Right cardiac atrium (tissue), 5 donors: ENCODE measurements around the gene DIAPH3. TPM values are rescaled to one million over a fixed set of nuclear protein-coding genes. Genes with fewer than 3 reads are reported as not detected.

Experiments
- ATAC-seq, 2 donors: fragments of 200-7000 bp; cut with Tn5 transposase; one replicate each; pipeline versions ENCODE4 v1.8.0 to v1.9.1; 2020; ENCODE audit warnings: moderate library complexity in 2 of 2, mild to moderate bottlenecking in 1 of 2
- DNase-seq, 3 donors: peaks; one replicate each; pipeline ENCODE4 v3.0.0-alpha.2; 2020
- H3K27ac ChIP-seq: one replicate; pipeline ENCODE4 v1.5.1; 2013; ENCODE audit warnings: mild to moderate bottlenecking, low read length, control low read depth, moderate library complexity
- H3K27me3 ChIP-seq: one replicate; pipeline ENCODE4 v1.6.1; 2013; ENCODE audit not compliant: control insufficient read depth, insufficient read depth
- H3K4me1 ChIP-seq: one replicate; pipeline ENCODE4 v1.6.1; 2013; ENCODE audit warnings: low read length; ENCODE audit not compliant: control insufficient read depth, insufficient read depth
- H3K4me3 ChIP-seq: one replicate; pipeline ENCODE4 v1.5.1; 2013; ENCODE audit warnings: low read length, control low read depth
- H3K9me3 ChIP-seq: one replicate; pipeline ENCODE4 v1.6.1; 2013; ENCODE audit warnings: low read length; ENCODE audit not compliant: control insufficient read depth
- WGBS: extraction: QIAGEN DNeasy Blood & Tissue Kit; methylation state at CpG from one replicate; pipeline ENCODE4 v1.1.7; 2013; 5-methylcytosine and 5-hydroxymethylcytosine counted together
- intact Hi-C, 4 donors: fragments of 100-400 bp; cut with DNase I; formaldehyde crosslinking; loops; one replicate each; pipeline versions ENCODE4 v1.11.0 to v1.14.0; 2022 to 2023
- polyA plus RNA-seq: library from polyadenylated mRNA; stranded (reverse); fragments of 200-250 nt; gene quantifications from one replicate; pipeline ENCODE4 v1.2.3, GENCODE V29; 2013
- total RNA-seq, 4 donors: library from RNA; stranded (reverse); fragmentation: NEBNext Ultra II Directional; extraction: Animal tissue kit (Norgen Biotek cat#: 25700); gene quantifications; one replicate each; pipeline ENCODE4 v1.2.1, GENCODE V29; 2021
- donor health status: healthy with polysubstance abuse.
- donor health status: DM: no; HTN: yes; CAD: no.
- donor health status: DM: no; HTN: no; CAD: no.
- donor health status: DM: no; HTN: yes; CAD: no; lungs with severe emphysema.
- donor health status: DM: yes; HTN: yes; CAD: no.

The DIAPH3 gene
- total and polyA plus RNA-seq, 5 donors, result 0.09 to 0.46 (median 0.33) TPM

GRCh38 chr13:59991395-59991794 is 172.3 kb downstream of the DIAPH3 start:
- no peaks in the 10 kb centered on the region for H3K9me3 ChIP-seq
- H3K4me1 ChIP-seq, result no peaks in the 10 kb centered on the region
- no peak overlapping the region for H3K4me3 ChIP-seq
- H3K27me3 ChIP-seq, result no peaks in the 10 kb centered on the region
- H3K27ac ChIP-seq, result no peak overlapping the region
- ATAC-seq (no peak), DNase-seq (no peak)
- 94% methylated on average over 2 of the region's 2 CpGs for WGBS
- intact Hi-C loops, result no loop called here

- Histone ChIP-seq H3K4me1 (no peaks in the 10 kb centered on the region), H3K4me3 (no peak overlapping the region), H3K27ac (no peak overlapping the region), H3K9me3 (no peaks in the 10 kb centered on the region), H3K27me3 (no peaks in the 10 kb centered on the region)
- 92% methylated on average over 7 of the region's 7 CpGs for WGBS
- intact Hi-C loops, result no loop called here
- no peak for ATAC-seq
- DNase-seq, result no peak
Observed at GRCh38 chr13:59982631-59983382, 180.9 kb downstream of the DIAPH3 start.

GRCh38 chr13:59979589-59979988 is 184.1 kb downstream of the DIAPH3 start:
- H3K4me1 ChIP-seq, result no peaks in the 10 kb centered on the region
- no peaks in the 10 kb centered on the region for H3K27me3 ChIP-seq
- H3K4me3 ChIP-seq, result no peak overlapping the region
- no peaks in the 10 kb centered on the region for H3K9me3 ChIP-seq
- ATAC-seq (no peak), DNase-seq (no peak)
- intact Hi-C loops, result no loop called here
- WGBS, result 94% methylated on average over 2 of the region's 2 CpGs
- H3K27ac ChIP-seq, result no peak overlapping the region

GRCh38 chr13:59978862-59979261 is 184.9 kb downstream of the DIAPH3 start:
- intact Hi-C loops, result no loop called here
- no peak overlapping the region for H3K27ac ChIP-seq

DNA sequence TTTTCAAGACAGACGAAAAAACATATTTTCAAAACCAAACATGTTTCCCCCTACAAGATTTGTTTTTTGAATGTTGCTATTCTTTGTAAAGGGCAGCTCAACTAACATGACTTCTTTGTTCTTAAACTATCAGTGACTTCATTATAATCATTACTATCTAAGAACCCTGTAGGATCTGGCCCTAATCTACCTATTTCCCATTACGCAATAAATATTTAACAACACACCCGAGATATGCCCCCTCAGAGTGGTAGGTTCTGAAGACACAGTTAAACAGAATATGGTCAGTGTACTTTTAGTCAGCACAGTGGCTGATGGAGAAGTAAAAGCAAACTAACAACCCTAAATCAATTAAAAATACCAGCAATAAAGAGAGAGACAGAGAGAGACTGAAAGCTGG is 186.9 kb downstream of the DIAPH3 start:
- ATAC-seq, result no peak
- 95% methylated on average over 3 of the region's 3 CpGs for WGBS
- intact Hi-C loops, result no loop called here

More at GRCh38 chr13:59978862-59979261, 184.9 kb downstream of the DIAPH3 start:
- Histone ChIP-seq H3K4me1 (no peaks in the 10 kb centered on the region), H3K4me3 (no peak overlapping the region), H3K27me3 (no peaks in the 10 kb centered on the region), H3K9me3 (no peaks in the 10 kb centered on the region)
- DNase-seq, result no peak
- no peak for ATAC-seq

DNA sequence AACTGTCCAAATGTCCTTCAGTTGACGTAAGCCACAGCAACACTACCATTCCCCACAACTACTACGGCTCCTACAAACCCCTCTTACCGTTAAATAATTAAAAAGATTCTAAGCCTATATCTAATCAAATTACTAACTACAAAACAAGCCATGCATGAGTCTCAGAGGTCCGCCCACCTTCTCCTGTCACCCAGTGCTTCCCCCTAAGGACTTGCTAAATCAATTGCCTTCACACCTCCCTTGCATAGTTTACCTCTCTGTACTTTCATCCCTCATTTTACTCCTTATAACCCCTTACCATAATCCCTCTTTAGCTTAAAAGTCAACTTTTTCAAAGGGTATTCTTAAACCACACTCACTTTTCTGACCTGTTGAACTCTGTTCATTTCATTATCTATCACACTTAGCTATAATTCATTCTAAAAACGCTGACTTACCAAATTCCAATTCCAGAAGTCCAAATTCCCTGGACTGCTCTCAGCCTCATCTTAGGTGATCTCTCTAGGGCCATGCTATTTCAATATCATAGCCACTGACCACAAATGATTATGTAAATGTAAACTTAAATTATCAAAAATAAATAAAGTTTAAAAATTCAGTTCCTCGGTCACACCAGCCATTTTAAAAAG is 187.8 kb downstream of the DIAPH3 start:
- Histone ChIP-seq H3K4me1 (no peaks in the 10 kb centered on the region), H3K9me3 (no peaks in the 10 kb centered on the region), H3K27ac (no peak overlapping the region), H3K4me3 (no peak overlapping the region), H3K27me3 (no peaks in the 10 kb centered on the region)
- intact Hi-C loops, result no loop called here
- 94% methylated on average over 6 of the region's 6 CpGs for WGBS
- no peak for DNase-seq
- no peak for ATAC-seq

More for the DNA sequence above, 186.9 kb downstream of the DIAPH3 start:
- Histone ChIP-seq H3K9me3 (no peaks in the 10 kb centered on the region), H3K27ac (no peak overlapping the region), H3K4me3 (no peak overlapping the region), H3K27me3 (no peaks in the 10 kb centered on the region), H3K4me1 (no peaks in the 10 kb centered on the region)
- no peak for DNase-seq

GRCh38 chr13:59970847-59971246 is 192.9 kb downstream of the DIAPH3 start:
- H3K27ac ChIP-seq, result no peak overlapping the region
- WGBS, result 81% methylated on average over 3 of the region's 3 CpGs
- no peaks in the 10 kb centered on the region for H3K9me3 ChIP-seq
- H3K4me1 ChIP-seq, result no peaks in the 10 kb centered on the region
- ATAC-seq (no peak), DNase-seq (peak in 1 of 3 donors; percentile 17)
- H3K27me3 ChIP-seq, result no peaks in the 10 kb centered on the region
- H3K4me3 ChIP-seq, result no peak overlapping the region
- intact Hi-C loops, result no loop called here

DNA sequence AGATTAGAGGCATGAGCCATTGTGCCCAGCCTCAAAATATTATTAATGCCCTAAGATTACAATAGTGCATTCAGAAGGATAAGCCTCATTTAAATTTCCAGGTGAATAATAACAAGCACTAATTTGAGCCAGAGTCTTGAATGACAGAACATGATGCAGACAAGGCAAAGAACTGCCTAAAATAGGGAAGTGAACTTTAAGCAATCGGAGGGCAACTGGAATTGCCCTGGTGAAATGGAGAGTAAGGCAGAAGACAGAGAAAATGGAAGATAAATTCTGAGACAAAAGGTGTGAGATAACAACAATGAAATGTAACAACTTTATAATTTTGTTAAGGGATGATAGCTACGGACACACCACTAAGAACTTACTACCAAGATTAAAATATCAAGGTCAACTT is 199.9 kb downstream of the DIAPH3 start:
- Histone ChIP-seq H3K27me3 (no peaks in the 10 kb centered on the region), H3K27ac (no peak overlapping the region), H3K4me1 (no peaks in the 10 kb centered on the region), H3K4me3 (no peak overlapping the region), H3K9me3 (no peaks in the 10 kb centered on the region)
- WGBS, result 72% methylated on average over 2 of the region's 2 CpGs
- DNase-seq, result no peak
- intact Hi-C loops, result no loop called here
- ATAC-seq, result no peak

- no peaks in the 10 kb centered on the region for H3K9me3 ChIP-seq
- ATAC-seq, result no peak
- H3K27ac ChIP-seq, result no peak overlapping the region
- no peaks in the 10 kb centered on the region for H3K27me3 ChIP-seq
- intact Hi-C loops, result no loop called here
- DNase-seq, result no peak
- H3K4me3 ChIP-seq, result no peak overlapping the region
- H3K4me1 ChIP-seq, result no peaks in the 10 kb centered on the region
Observed at GRCh38 chr13:59963383-59963782, 200.3 kb downstream of the DIAPH3 start.

GRCh38 chr13:59962343-59962742 is 201.4 kb downstream of the DIAPH3 start:
- no peaks in the 10 kb centered on the region for H3K27me3 ChIP-seq
- intact Hi-C loops, result no loop called here
- H3K27ac ChIP-seq, result no peak overlapping the region
- WGBS, result 90% methylated on average over 4 of the region's 4 CpGs
- no peak overlapping the region for H3K4me3 ChIP-seq
- no peak for DNase-seq
- ATAC-seq, result no peak
- no peaks in the 10 kb centered on the region for H3K4me1 ChIP-seq
- no peaks in the 10 kb centered on the region for H3K9me3 ChIP-seq

- H3K4me1 ChIP-seq, result no peaks in the 10 kb centered on the region
- H3K4me3 ChIP-seq, result no peak overlapping the region
- DNase-seq (no peak), ATAC-seq (no peak)
- no peak overlapping the region for H3K27ac ChIP-seq
- intact Hi-C loops, result no loop called here
- H3K9me3 ChIP-seq, result peaks cover 2% of the 10 kb centered on the region
- H3K27me3 ChIP-seq, result no peaks in the 10 kb centered on the region
- 56% methylated on average over 2 of the region's 2 CpGs for WGBS
Observed at GRCh38 chr13:59960683-59961082, 203.0 kb downstream of the DIAPH3 start.
